Endothelial cell of umbilical vein (primary cell): ENCODE measurements around the gene TMEM229B. TPM values are rescaled to one million over a fixed set of nuclear protein-coding genes. Genes with fewer than 3 reads are reported as not detected.

ENCODE experiments used
- BruUV-seq: library from RNA; stranded (reverse); fragments of 400-500 nt; replicated peaks from 2 replicates; lab custom pipeline; 2021; lab: Mats Ljungman, UMichigan
- CTCF ChIA-PET: fragments of 300-600, 350-600 bp; sonication (Branson Sonifier 250); formaldehyde crosslinking; loops from one replicate; lab custom pipeline; 2021; ENCODE audit warnings: antibody characterized with exemption, inconsistent platforms; lab: Charles Lee
- POLR2A ChIA-PET: fragments of 300-600, 350-600 bp; sonication (Branson Sonifier 250); formaldehyde crosslinking; loops from one replicate; lab custom pipeline; 2021; ENCODE audit warnings: antibody characterized with exemption, inconsistent platforms; lab: Charles Lee
- DNase-seq: peaks from one replicate; pipeline ENCODE4 v3.0.0-alpha.2; 2011; ENCODE audit warnings: low read depth, low spot score
- FAIRE-seq: peaks from 2 replicates; lab custom pipeline; 2011; peaks lifted over from hg19 to GRCh38; lab: Jason Lieb, UNC
- H2AFZ ChIP-seq: 2 replicates; pipeline ENCODE4 v1.6.0; 2012; ENCODE audit warnings: low read depth, low read length, control low read depth, inconsistent platforms
- H3K27ac ChIP-seq: 2 replicates; pipeline ENCODE4 v1.5.1; 2011; ENCODE audit warnings: low read depth, mild to moderate bottlenecking, control low read depth, low read length, moderate library complexity; ENCODE audit not compliant: insufficient read depth
- H3K27me3 ChIP-seq, 2 experiments: 2 replicates each; pipeline versions ENCODE4 v1.6.0 to v1.6.1; 2011; ENCODE audit warnings: low read length in 2 of 2, mixed read lengths in 1 of 2; ENCODE audit not compliant: control insufficient read depth in 2 of 2, insufficient read depth in 2 of 2
- H3K36me3 ChIP-seq, 2 experiments: 2 replicates in 1 of 2; 3 replicates in 1 of 2; pipeline ENCODE4 v1.5.1; 2011; ENCODE audit warnings: low read length in 2 of 2, mild to moderate bottlenecking in 1 of 2, moderate library complexity in 1 of 2; ENCODE audit not compliant: control insufficient read depth in 2 of 2, insufficient read depth in 2 of 2; ENCODE audit errors: extremely low read depth in 1 of 2
- H3K4me1 ChIP-seq: 3 replicates; pipeline ENCODE4 v1.5.1; 2011; ENCODE audit warnings: mild to moderate bottlenecking, low read length; ENCODE audit not compliant: control insufficient read depth, insufficient read depth; ENCODE audit errors: extremely low read depth
- H3K4me2 ChIP-seq: 2 replicates; pipeline ENCODE4 v1.6.1; 2011; ENCODE audit warnings: low read length, control low read depth, mixed read lengths; ENCODE audit not compliant: insufficient read depth
- H3K4me3 ChIP-seq, 3 experiments: fragments of 200-600 bp in 1 of 3; sonication (generic), shearing (Covaris generic) in 1 of 3; replicated peaks in 1 of 3; 2 replicates each; pipeline ENCODE4 v1.5.1; 2011 to 2016; ENCODE audit warnings: control low read depth in 3 of 3, low read length in 3 of 3, mild to moderate bottlenecking in 2 of 3, inconsistent platforms in 1 of 3, low read depth in 1 of 3, moderate library complexity in 1 of 3; ENCODE audit not compliant: insufficient read depth in 1 of 3
- H3K79me2 ChIP-seq: 2 replicates; pipeline ENCODE4 v1.6.0; 2012; ENCODE audit warnings: low read length, inconsistent platforms; ENCODE audit not compliant: control insufficient read depth, insufficient read depth
- H3K9ac ChIP-seq: replicated peaks from 2 replicates; pipeline ENCODE3; 2011; ENCODE audit warnings: low read length, control low read depth; ENCODE audit not compliant: insufficient read depth; ENCODE audit errors: extremely low read depth
- H3K9me1 ChIP-seq: replicated peaks from 3 replicates; pipeline ENCODE4 v1.6.0; 2011; ENCODE audit warnings: mild to moderate bottlenecking, low read length; ENCODE audit not compliant: control insufficient read depth, insufficient read depth; ENCODE audit errors: extremely low read depth
- H3K9me3 ChIP-seq: replicated peaks from 2 replicates; pipeline ENCODE4 v1.5.1; 2012; ENCODE audit warnings: low read length, inconsistent platforms; ENCODE audit not compliant: control insufficient read depth, insufficient read depth
- H4K20me1 ChIP-seq: replicated peaks from 2 replicates; pipeline ENCODE3; 2011; ENCODE audit warnings: mild to moderate bottlenecking, low read length; ENCODE audit not compliant: control insufficient read depth, insufficient read depth; ENCODE audit errors: extremely low read depth
- FOS ChIP-seq: IDR thresholded peaks from 2 replicates; pipeline ENCODE4 v1.6.1; 2011; ENCODE audit warnings: mild to moderate bottlenecking, low read length, moderate library complexity, borderline replicate concordance; ENCODE audit not compliant: insufficient read depth
- GATA2 ChIP-seq: IDR thresholded peaks from 2 replicates; pipeline ENCODE4 v1.7.0; 2011; ENCODE audit warnings: low read depth, mild to moderate bottlenecking, moderate library complexity, mixed read lengths, low read length; ENCODE audit not compliant: insufficient read length, insufficient read depth
- MYC ChIP-seq: IDR thresholded peaks from one replicate; pipeline ENCODE4 v1.6.1; 2011; ENCODE audit warnings: mild to moderate bottlenecking, low read depth, low read length
- POLR2A ChIP-seq: IDR thresholded peaks from 2 replicates; pipeline ENCODE4 v1.6.1; 2012; ENCODE audit warnings: low read depth, mild to moderate bottlenecking, control low read depth, low read length
- POLR2AphosphoS5 ChIP-seq: IDR thresholded peaks from 2 replicates; pipeline ENCODE4 v1.6.1; 2012; ENCODE audit warnings: low read depth, mild to moderate bottlenecking, control low read depth, low read length, moderate library complexity; ENCODE audit not compliant: insufficient read depth
- dilution Hi-C: fragments of 300-500 bp; cut with MboI; formaldehyde crosslinking; loops from one replicate; pipeline ENCODE4 v1.15.0; 2019; ENCODE audit warnings: low sequenced_read_pairs; ENCODE audit not compliant: extremely low pct_ligation_motif_present
- intact Hi-C: fragments of 100-400 bp; cut with micrococcal nuclease; formaldehyde crosslinking; loops from one replicate; pipeline ENCODE4 v1.10.0; 2022
- polyA plus RNA-seq, 4 experiments: library from polyadenylated mRNA; depleted of rRNA in 3 of 4; stranded (reverse) in 3 of 4; unstranded in 1 of 4; fragments of >200 nt; gene quantifications; 2 replicates each; pipeline versions ENCODE4 v1.2.1 to v1.2.3, GENCODE V29; 2011 to 2012; ENCODE audit warnings: missing spikeins in 1 of 4
- total RNA-seq: library from RNA; stranded (reverse); gene quantifications from 2 replicates; pipeline ENCODE4 v1.2.3, GENCODE V29; 2021
- TF ChIP-seq, protein P1 (sequence below), 2 donors: IDR thresholded peaks; 1 replicate in 1 of 2; 2 replicates in 1 of 2; pipeline ENCODE4 v1.5.1; 2011; ENCODE audit warnings: low read length in 2 of 2, mild to moderate bottlenecking in 2 of 2, moderate library complexity in 2 of 2, control low read depth in 1 of 2, inconsistent platforms in 1 of 2, low read depth in 1 of 2; ENCODE audit not compliant: insufficient read depth in 1 of 2; ENCODE audit errors: extremely low read depth in 1 of 2

TMEM229B gene
- total and polyA plus RNA-seq, 2 donors (not counting 3 experiments of a cell fraction or from before 2014, with no cell fraction given): 0.03 TPM; not detected in 1

DNA sequence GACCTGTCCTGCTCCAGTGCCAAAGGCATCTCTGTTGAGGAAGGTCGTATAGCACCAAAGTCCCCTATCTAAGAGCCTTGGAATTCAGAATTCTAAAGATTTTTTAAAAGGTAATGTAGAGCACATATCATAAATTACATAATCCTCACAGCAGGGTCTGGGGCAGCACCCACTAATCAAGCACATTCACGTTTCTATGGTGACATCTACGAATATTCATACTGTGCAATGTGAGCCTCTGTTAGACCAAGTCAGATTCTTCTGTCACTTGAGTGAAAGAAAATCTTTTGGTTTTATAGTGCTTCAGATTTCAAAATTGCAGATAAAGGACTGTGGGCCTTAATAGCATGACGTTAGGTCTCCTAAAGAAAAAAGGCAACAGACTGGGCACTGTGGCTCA lies 13.1 kb upstream of the TMEM229B start:
- ChIA-PET CTCF (interaction anchor here (1.0 kb wide), 1 partner anchor 74 kb away, joined by 3 read pairs; no protein-coding TSS in a partner anchor), POLR2A (no interaction called here)
- DNase-seq (no peak), FAIRE-seq (no peak)
- no peaks in the 10 kb centered on the region for H3K4me1 ChIP-seq
- dilution Hi-C loops (no loop called here), intact Hi-C loops (no loop called here)
- H3K27ac ChIP-seq: no peak overlapping the region
- H3K27me3 ChIP-seq: no peaks in the 10 kb centered on the region
- BruUV-seq: no TSS peak
- H3K4me2 ChIP-seq: no peak overlapping the region
- H3K79me2 ChIP-seq: no peaks in the 10 kb centered on the region
- H3K4me3 ChIP-seq: no peak overlapping the region
- H3K9ac ChIP-seq: no peak overlapping the region
- no peak overlapping the region for H2AFZ ChIP-seq
- H3K9me1 ChIP-seq: no peaks in the 10 kb centered on the region
- no peaks in the 10 kb centered on the region for H3K9me3 ChIP-seq
- no peak for TF ChIP-seq MYC
- no peaks in the 10 kb centered on the region for H4K20me1 ChIP-seq
- no peaks in the 10 kb centered on the region for H3K36me3 ChIP-seq

DNA sequence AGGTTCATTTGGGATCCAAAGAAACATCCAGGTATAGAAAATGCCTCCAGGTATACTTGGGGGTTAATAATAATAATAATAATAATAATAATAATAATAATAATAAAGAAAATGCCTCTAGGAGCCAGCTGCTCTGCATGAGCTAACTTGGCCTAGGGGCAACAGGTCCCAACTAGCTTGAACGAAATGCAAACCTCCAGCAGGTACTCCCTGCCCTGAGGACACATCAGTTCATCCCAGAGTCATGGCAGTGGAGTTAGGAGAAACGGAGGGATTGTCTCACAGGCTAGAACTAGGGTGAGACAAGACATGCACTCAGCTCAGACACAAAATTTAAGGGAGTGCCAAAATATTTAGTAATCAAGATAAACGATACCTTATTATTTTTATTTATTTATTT lies 12.5 kb upstream of the TMEM229B start:
- H3K9ac ChIP-seq: no peak overlapping the region
- H2AFZ ChIP-seq: no peak overlapping the region
- no peaks in the 10 kb centered on the region for H3K4me1 ChIP-seq
- no peaks in the 10 kb centered on the region for H3K79me2 ChIP-seq
- DNase-seq (no peak), FAIRE-seq (no peak)
- no peak overlapping the region for H3K4me2 ChIP-seq
- CTCF ChIA-PET: interaction anchor here (0.8 to 1.1 kb wide), 3 partner anchors 70 to 203 kb away, joined by 3 read pairs; no protein-coding TSS in a partner anchor
- H3K36me3 ChIP-seq: no peaks in the 10 kb centered on the region
- H4K20me1 ChIP-seq: no peaks in the 10 kb centered on the region
- dilution Hi-C loops: no loop called here
- POLR2A ChIA-PET: no interaction called here
- H3K4me3 ChIP-seq: no peak overlapping the region
- no peaks in the 10 kb centered on the region for H3K9me3 ChIP-seq
- H3K27ac ChIP-seq: no peak overlapping the region
- no peaks in the 10 kb centered on the region for H3K9me1 ChIP-seq
- intact Hi-C loops: no loop called here
- no TSS peak for BruUV-seq
- TF ChIP-seq GATA2: no peak
- no peak for TF ChIP-seq POLR2A
- no peak for TF ChIP-seq FOS
- no peak for TF ChIP-seq POLR2AphosphoS5
- TF ChIP-seq, protein P1, sequence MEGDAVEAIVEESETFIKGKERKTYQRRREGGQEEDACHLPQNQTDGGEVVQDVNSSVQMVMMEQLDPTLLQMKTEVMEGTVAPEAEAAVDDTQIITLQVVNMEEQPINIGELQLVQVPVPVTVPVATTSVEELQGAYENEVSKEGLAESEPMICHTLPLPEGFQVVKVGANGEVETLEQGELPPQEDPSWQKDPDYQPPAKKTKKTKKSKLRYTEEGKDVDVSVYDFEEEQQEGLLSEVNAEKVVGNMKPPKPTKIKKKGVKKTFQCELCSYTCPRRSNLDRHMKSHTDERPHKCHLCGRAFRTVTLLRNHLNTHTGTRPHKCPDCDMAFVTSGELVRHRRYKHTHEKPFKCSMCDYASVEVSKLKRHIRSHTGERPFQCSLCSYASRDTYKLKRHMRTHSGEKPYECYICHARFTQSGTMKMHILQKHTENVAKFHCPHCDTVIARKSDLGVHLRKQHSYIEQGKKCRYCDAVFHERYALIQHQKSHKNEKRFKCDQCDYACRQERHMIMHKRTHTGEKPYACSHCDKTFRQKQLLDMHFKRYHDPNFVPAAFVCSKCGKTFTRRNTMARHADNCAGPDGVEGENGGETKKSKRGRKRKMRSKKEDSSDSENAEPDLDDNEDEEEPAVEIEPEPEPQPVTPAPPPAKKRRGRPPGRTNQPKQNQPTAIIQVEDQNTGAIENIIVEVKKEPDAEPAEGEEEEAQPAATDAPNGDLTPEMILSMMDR (IDR thresholded peaks at IDR 0.05; ENCODE audit: extremely low read depth in 1 of 2, insufficient read depth in 1 of 2, low read depth in 1 of 2, low read length in 2 of 2): no peak
- TF ChIP-seq MYC: no peak
- no peaks in the 10 kb centered on the region for H3K27me3 ChIP-seq
